ENCODE data around the gene OSBPL8. TPM values are rescaled to one million over a fixed set of nuclear protein-coding genes. Genes with fewer than 3 reads are reported as not detected.

OSBPL8 gene
- total RNA-seq, 3 donors from 2014 or later: 77.6 to 89.1 (median 87.2) TPM

DNA sequence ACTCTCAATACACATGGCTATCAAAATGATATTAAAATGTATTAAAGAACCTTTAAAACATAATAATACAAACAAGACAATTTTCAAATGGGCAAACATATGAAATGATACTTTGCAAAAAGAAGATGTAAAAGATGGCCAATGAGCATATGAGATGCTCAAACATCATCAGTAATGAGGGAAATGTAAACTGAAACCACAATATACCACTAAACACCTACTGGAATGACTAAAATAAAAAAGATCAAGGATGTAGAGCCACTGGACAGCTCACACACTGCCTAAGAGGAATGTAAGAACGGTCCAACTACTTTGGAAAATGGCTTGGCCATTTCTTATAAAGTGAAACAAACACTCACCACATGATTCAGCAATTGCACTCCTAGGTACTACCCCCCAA, 114.1 kb downstream of the OSBPL8 start:
- no peaks in the 10 kb centered on the region for H3K4me1 ChIP-seq
- no peaks in the 10 kb centered on the region for H3K36me3 ChIP-seq
- H3K27ac ChIP-seq: no peak overlapping the region
- no peaks in the 10 kb centered on the region for H3K27me3 ChIP-seq
- DNase-seq (ENCODE audit: low spot score in 2 of 2): no peak
- H3K9me3 ChIP-seq: no peaks in the 10 kb centered on the region
- no peak overlapping the region for H3K4me3 ChIP-seq
- TF ChIP-seq POLR2AphosphoS5 (IDR thresholded peaks at IDR 0.05) (no peak), POLR2A (IDR thresholded peaks at IDR 0.05) (no peak)
- TF ChIP-seq, protein P1, sequence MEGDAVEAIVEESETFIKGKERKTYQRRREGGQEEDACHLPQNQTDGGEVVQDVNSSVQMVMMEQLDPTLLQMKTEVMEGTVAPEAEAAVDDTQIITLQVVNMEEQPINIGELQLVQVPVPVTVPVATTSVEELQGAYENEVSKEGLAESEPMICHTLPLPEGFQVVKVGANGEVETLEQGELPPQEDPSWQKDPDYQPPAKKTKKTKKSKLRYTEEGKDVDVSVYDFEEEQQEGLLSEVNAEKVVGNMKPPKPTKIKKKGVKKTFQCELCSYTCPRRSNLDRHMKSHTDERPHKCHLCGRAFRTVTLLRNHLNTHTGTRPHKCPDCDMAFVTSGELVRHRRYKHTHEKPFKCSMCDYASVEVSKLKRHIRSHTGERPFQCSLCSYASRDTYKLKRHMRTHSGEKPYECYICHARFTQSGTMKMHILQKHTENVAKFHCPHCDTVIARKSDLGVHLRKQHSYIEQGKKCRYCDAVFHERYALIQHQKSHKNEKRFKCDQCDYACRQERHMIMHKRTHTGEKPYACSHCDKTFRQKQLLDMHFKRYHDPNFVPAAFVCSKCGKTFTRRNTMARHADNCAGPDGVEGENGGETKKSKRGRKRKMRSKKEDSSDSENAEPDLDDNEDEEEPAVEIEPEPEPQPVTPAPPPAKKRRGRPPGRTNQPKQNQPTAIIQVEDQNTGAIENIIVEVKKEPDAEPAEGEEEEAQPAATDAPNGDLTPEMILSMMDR (IDR thresholded peaks at IDR 0.05): no peak
- intact Hi-C loops (cut with DNase I; ENCODE audit: low total_unique reads): no loop called here

DNA sequence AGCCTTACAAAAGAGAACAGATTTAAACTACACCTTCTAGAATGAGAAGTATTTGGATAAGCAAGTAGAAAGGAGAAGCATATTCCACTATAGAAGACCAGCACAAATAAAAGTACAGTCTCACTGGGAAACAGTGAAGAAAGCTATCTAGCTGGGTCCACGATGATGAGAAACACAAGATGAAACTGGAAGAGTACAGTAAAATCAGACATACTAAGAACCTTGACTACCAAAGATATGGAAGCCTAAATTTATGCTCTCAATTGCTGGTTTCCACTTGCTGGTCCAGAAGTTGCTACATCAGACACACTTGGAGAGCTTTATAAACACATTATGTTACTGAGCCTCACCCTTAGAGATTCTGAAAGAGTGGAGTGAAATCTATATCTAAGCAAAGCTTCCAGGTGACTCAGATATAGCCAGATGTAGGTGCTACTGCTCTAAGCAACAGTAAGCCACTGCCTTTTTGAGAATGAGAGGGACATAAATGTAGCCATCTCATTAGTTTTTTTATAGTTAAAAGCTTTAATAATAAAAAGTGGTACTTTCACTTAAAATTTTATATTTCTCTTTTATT, 115.1 kb downstream of the OSBPL8 start:
- H3K27me3 ChIP-seq: no peaks in the 10 kb centered on the region
- no peaks in the 10 kb centered on the region for H3K36me3 ChIP-seq
- intact Hi-C loops (cut with DNase I; ENCODE audit: low total_unique reads): no loop called here
- H3K4me1 ChIP-seq: no peaks in the 10 kb centered on the region
- DNase-seq (ENCODE audit: low spot score in 2 of 2): no peak
- no peaks in the 10 kb centered on the region for H3K9me3 ChIP-seq
- TF ChIP-seq POLR2AphosphoS5 (IDR thresholded peaks at IDR 0.05) (no peak), POLR2A (IDR thresholded peaks at IDR 0.05) (no peak)
- TF ChIP-seq, protein P1 (IDR thresholded peaks at IDR 0.05): no peak
- no peak overlapping the region for H3K27ac ChIP-seq
- no peak overlapping the region for H3K4me3 ChIP-seq

DNA sequence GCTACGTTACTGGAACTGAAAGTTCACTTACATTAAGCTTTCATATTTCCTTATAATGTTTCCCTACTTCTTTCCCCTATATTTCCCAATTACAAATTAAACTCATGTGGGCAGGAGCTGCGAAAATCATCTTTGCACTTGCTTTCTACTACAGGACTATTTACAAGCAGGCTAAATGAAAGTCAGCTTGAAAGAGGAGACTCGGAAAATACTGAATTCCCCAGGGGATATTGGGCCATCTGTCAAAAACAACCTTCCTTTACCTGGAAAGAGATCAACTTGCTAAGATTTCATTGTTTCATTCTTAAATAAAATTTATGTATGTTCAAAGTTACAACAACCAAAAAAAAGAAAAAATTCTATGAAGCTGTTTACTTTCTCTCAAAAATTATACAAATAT, 118.6 kb downstream of the OSBPL8 start:
- H3K27me3 ChIP-seq: no peaks in the 10 kb centered on the region
- intact Hi-C loops (cut with DNase I; ENCODE audit: low total_unique reads): no loop called here
- no peak overlapping the region for H3K4me3 ChIP-seq

GRCh38 chr12:76432733-76433132, 126.8 kb downstream of the OSBPL8 start:
- intact Hi-C loops (cut with DNase I; ENCODE audit: low total_unique reads): no loop called here
- H3K4me1 ChIP-seq: no peaks in the 10 kb centered on the region
- DNase-seq (ENCODE audit: low spot score in 2 of 2): no peak
- no peak overlapping the region for H3K27ac ChIP-seq
- peaks cover 12 to 16% of the 10 kb centered on the region in 2 donors for H3K9me3 ChIP-seq
- no peak overlapping the region for H3K4me3 ChIP-seq
- H3K27me3 ChIP-seq: no peaks in the 10 kb centered on the region
- TF ChIP-seq, protein P1 (IDR thresholded peaks at IDR 0.05): no peak
- TF ChIP-seq POLR2AphosphoS5 (IDR thresholded peaks at IDR 0.05) (no peak), POLR2A (IDR thresholded peaks at IDR 0.05) (no peak)
- no peaks in the 10 kb centered on the region for H3K36me3 ChIP-seq

More for the DNA sequence above, 118.6 kb downstream of the OSBPL8 start:
- Histone ChIP-seq H3K4me1 (no peaks in the 10 kb centered on the region), H3K27ac (no peak overlapping the region), H3K9me3 (no peaks in the 10 kb centered on the region), H3K36me3 (no peaks in the 10 kb centered on the region)
- TF ChIP-seq POLR2AphosphoS5 (IDR thresholded peaks at IDR 0.05): no peak
- TF ChIP-seq, protein P1 (IDR thresholded peaks at IDR 0.05): no peak
- TF ChIP-seq POLR2A (IDR thresholded peaks at IDR 0.05): no peak
- no peak for DNase-seq (ENCODE audit: low spot score in 2 of 2)

GRCh38 chr12:76428117-76428516, 131.5 kb downstream of the OSBPL8 start:
- TF ChIP-seq, protein P1 (IDR thresholded peaks at IDR 0.05): no peak
- TF ChIP-seq POLR2AphosphoS5 (IDR thresholded peaks at IDR 0.05) (no peak), POLR2A (IDR thresholded peaks at IDR 0.05) (no peak)
- Histone ChIP-seq H3K36me3 (no peaks in the 10 kb centered on the region), H3K4me1 (no peaks in the 10 kb centered on the region), H3K9me3 (peaks cover 11 to 34% of the 10 kb centered on the region in 2 donors), H3K27ac (no peak overlapping the region), H3K27me3 (no peaks in the 10 kb centered on the region), H3K4me3 (no peak overlapping the region)
- intact Hi-C loops (cut with DNase I; ENCODE audit: low total_unique reads): loop anchor here (5.0 kb wide), 1 partner anchor 196 kb away; no protein-coding TSS in a partner anchor
- no peak for DNase-seq (ENCODE audit: low spot score in 2 of 2)

Measured in breast epithelium (tissue), 4 donors.